ENCODE measurements around the gene PLAAT5.
"Not testable (repeated sequence)": the region's sequence is repeated elsewhere in the genome, so short reads cannot be mapped to it uniquely, and the experiment has no call there.

- TF ChIP-seq POLR2A (IDR thresholded peaks at IDR 0.05; ENCODE audit: low read depth, low read length); TAF1 (IDR thresholded peaks at IDR 0.05; ENCODE audit: borderline replicate concordance, low read depth, low read length): not testable (repeated sequence)
These were observed 37.8 kb upstream of the PLAAT5 start for GRCh38 chr11:63528729-63529278.

Data from GM12892 (cell line).